Measurements from ENCODE around the gene SELENOM.

SELENOM gene

GRCh38 chr22:31107178-31107893, at the start of gene SELENOM:
TSS of gene SELENOM (minus strand) at chr22:31107568. CDS start at chr22:31107505, 63 bp downstream.
- peak within 1 kb of the TSS; percentile 63 for H3K4me3 ChIP-seq
- peaks cover 31% of the 10 kb centered on the region for H3K4me1 ChIP-seq
- H3K9me3 ChIP-seq, result peaks cover 4% of the 10 kb centered on the region
- no peaks in the 10 kb centered on the region for H3K27me3 ChIP-seq
- peaks cover 12% of the 10 kb centered on the region; the same call in 1 of the 2 replicates for H4K20me1 ChIP-seq
- no peak within 1 kb of the TSS for H3K27ac ChIP-seq
- H3K4me2 ChIP-seq, result peak within 1 kb of the TSS; percentile 88
- no peak for TF ChIP-seq Cebpa-rat (IDR thresholded peaks at IDR 0.05)
- peaks cover 19% of the 10 kb centered on the region for H3K36me3 ChIP-seq
- H3K9ac ChIP-seq, result peak within 1 kb of the TSS; percentile 71; the same call in 1 of the 2 replicates

- no peaks in the 10 kb centered on the region for H3K9me3 ChIP-seq
- peaks cover 6% of the 10 kb centered on the region for H3K4me1 ChIP-seq
- no peak overlapping the region for H3K27ac ChIP-seq
- H3K9ac ChIP-seq, result no peak overlapping the region
- no peak overlapping the region for H3K4me3 ChIP-seq
- H3K36me3 ChIP-seq, result no peaks in the 10 kb centered on the region
- H3K27me3 ChIP-seq, result no peaks in the 10 kb centered on the region
- H3K4me2 ChIP-seq, result no peak overlapping the region
- TF ChIP-seq Cebpa-rat (IDR thresholded peaks at IDR 0.05), result no peak
- H4K20me1 ChIP-seq, result no peaks in the 10 kb centered on the region
Measured at GRCh38 chr22:31155422-31155821, 48.1 kb upstream of the SELENOM start.

GRCh38 chr22:31154975-31155374, 47.6 kb upstream of the SELENOM start:
- Histone ChIP-seq H3K4me1 (peaks cover 6% of the 10 kb centered on the region; the same call in 1 of the 2 replicates), H3K9me3 (no peaks in the 10 kb centered on the region), H3K36me3 (no peaks in the 10 kb centered on the region), H3K27me3 (no peaks in the 10 kb centered on the region), H4K20me1 (no peaks in the 10 kb centered on the region), H3K4me2 (no peak overlapping the region), H3K9ac (no peak overlapping the region), H3K4me3 (no peak overlapping the region), H3K27ac (no peak overlapping the region)
- no peak for TF ChIP-seq Cebpa-rat (IDR thresholded peaks at IDR 0.05)

GRCh38 chr22:31153357-31153756, 46.0 kb upstream of the SELENOM start:
- TF ChIP-seq Cebpa-rat (IDR thresholded peaks at IDR 0.05), result no peak
- Histone ChIP-seq H3K4me2 (no peak overlapping the region), H3K9ac (no peak overlapping the region), H3K27ac (no peak overlapping the region), H3K36me3 (no peaks in the 10 kb centered on the region), H4K20me1 (no peaks in the 10 kb centered on the region), H3K27me3 (no peaks in the 10 kb centered on the region), H3K9me3 (no peaks in the 10 kb centered on the region), H3K4me1 (no peaks in the 10 kb centered on the region), H3K4me3 (no peak overlapping the region)

GRCh38 chr22:31151872-31152271, 44.5 kb upstream of the SELENOM start:
- Histone ChIP-seq H3K4me3 (no peak overlapping the region), H3K9ac (no peak overlapping the region), H3K27ac (no peak overlapping the region), H4K20me1 (no peaks in the 10 kb centered on the region), H3K4me1 (no peaks in the 10 kb centered on the region), H3K27me3 (no peaks in the 10 kb centered on the region), H3K4me2 (no peak overlapping the region), H3K9me3 (peaks cover 10% of the 10 kb centered on the region), H3K36me3 (no peaks in the 10 kb centered on the region)
- no peak for TF ChIP-seq Cebpa-rat (IDR thresholded peaks at IDR 0.05)

GRCh38 chr22:31150615-31151014, 43.2 kb upstream of the SELENOM start:
- Histone ChIP-seq H3K4me3 (no peak overlapping the region), H4K20me1 (no peaks in the 10 kb centered on the region), H3K4me1 (no peaks in the 10 kb centered on the region), H3K4me2 (no peak overlapping the region), H3K27ac (no peak overlapping the region), H3K27me3 (no peaks in the 10 kb centered on the region), H3K9me3 (peaks cover 17% of the 10 kb centered on the region), H3K36me3 (no peaks in the 10 kb centered on the region), H3K9ac (no peak overlapping the region)
- no peak for TF ChIP-seq Cebpa-rat (IDR thresholded peaks at IDR 0.05)

- no peak overlapping the region for H3K4me2 ChIP-seq
- no peaks in the 10 kb centered on the region for H3K36me3 ChIP-seq
- TF ChIP-seq Cebpa-rat (IDR thresholded peaks at IDR 0.05), result no peak
- no peak overlapping the region for H3K4me3 ChIP-seq
- no peaks in the 10 kb centered on the region for H3K27me3 ChIP-seq
- no peak overlapping the region for H3K9ac ChIP-seq
- no peak overlapping the region for H3K27ac ChIP-seq
- no peaks in the 10 kb centered on the region for H4K20me1 ChIP-seq
- peaks cover 28% of the 10 kb centered on the region for H3K9me3 ChIP-seq
- H3K4me1 ChIP-seq, result no peaks in the 10 kb centered on the region
Measured at GRCh38 chr22:31148953-31149627, 41.7 kb upstream of the SELENOM start.

GRCh38 chr22:31148488-31148887, 41.1 kb upstream of the SELENOM start:
- Histone ChIP-seq H3K27me3 (no peaks in the 10 kb centered on the region), H4K20me1 (no peaks in the 10 kb centered on the region), H3K36me3 (no peaks in the 10 kb centered on the region), H3K4me2 (no peak overlapping the region), H3K9ac (no peak overlapping the region), H3K27ac (no peak overlapping the region), H3K4me1 (no peaks in the 10 kb centered on the region), H3K4me3 (no peak overlapping the region), H3K9me3 (peaks cover 28% of the 10 kb centered on the region)
- TF ChIP-seq Cebpa-rat (IDR thresholded peaks at IDR 0.05), result no peak

- TF ChIP-seq Cebpa-rat (IDR thresholded peaks at IDR 0.05), result no peak
- H3K9me3 ChIP-seq, result peaks cover 28% of the 10 kb centered on the region
- no peaks in the 10 kb centered on the region for H4K20me1 ChIP-seq
- H3K4me3 ChIP-seq, result no peak overlapping the region
- H3K36me3 ChIP-seq, result no peaks in the 10 kb centered on the region
- no peak overlapping the region for H3K27ac ChIP-seq
- no peaks in the 10 kb centered on the region for H3K4me1 ChIP-seq
- H3K27me3 ChIP-seq, result no peaks in the 10 kb centered on the region
- H3K4me2 ChIP-seq, result no peak overlapping the region
- no peak overlapping the region for H3K9ac ChIP-seq
Measured at GRCh38 chr22:31144223-31144622, 36.9 kb upstream of the SELENOM start.

GRCh38 chr22:31143537-31143936, 36.2 kb upstream of the SELENOM start:
- H3K27me3 ChIP-seq, result no peaks in the 10 kb centered on the region
- no peaks in the 10 kb centered on the region for H3K36me3 ChIP-seq
- no peak overlapping the region for H3K4me3 ChIP-seq
- H3K27ac ChIP-seq, result no peak overlapping the region
- H4K20me1 ChIP-seq, result no peaks in the 10 kb centered on the region
- TF ChIP-seq Cebpa-rat (IDR thresholded peaks at IDR 0.05), result no peak
- no peak overlapping the region for H3K9ac ChIP-seq
- H3K9me3 ChIP-seq, result peaks cover 28% of the 10 kb centered on the region
- H3K4me1 ChIP-seq, result no peaks in the 10 kb centered on the region
- no peak overlapping the region for H3K4me2 ChIP-seq
